Parathyroid adenoma (tissue), 2 donors: ENCODE measurements around the gene NPRL2.

Source experiments
- H2AFZ ChIP-seq: fragments of 300-600 bp; sonication (generic); one replicate; pipeline ENCODE4 v1.7.0; 2017; ENCODE audit warnings: antibody characterized with exemption, mild to moderate bottlenecking
- H3K27ac ChIP-seq: fragments of 300-600 bp; sonication (generic); one replicate; pipeline ENCODE4 v1.7.0; 2017
- H3K27me3 ChIP-seq: fragments of 300-600 bp; sonication (generic); one replicate; pipeline ENCODE4 v1.7.0; 2017; ENCODE audit warnings: low read length; ENCODE audit not compliant: control insufficient read depth, insufficient read depth
- H3K36me3 ChIP-seq: fragments of 300-600 bp; sonication (generic); one replicate; pipeline ENCODE4 v1.7.0; 2017; ENCODE audit warnings: low read length; ENCODE audit not compliant: control insufficient read depth, insufficient read depth
- H3K4me1 ChIP-seq: fragments of 300-600 bp; sonication (generic); one replicate; pipeline ENCODE4 v1.7.0; 2017; ENCODE audit warnings: control low read depth
- H3K4me2 ChIP-seq: fragments of 300-600 bp; sonication (generic); one replicate; pipeline ENCODE4 v1.7.0; 2017; ENCODE audit warnings: low read length
- H3K4me3 ChIP-seq: fragments of 300-600 bp; sonication (generic); one replicate; pipeline ENCODE4 v1.7.0; 2017; ENCODE audit warnings: low read depth, low read length
- H3K79me2 ChIP-seq: fragments of 300-600 bp; sonication (generic); one replicate; pipeline ENCODE4 v1.7.0; 2017; ENCODE audit warnings: control low read depth
- H3K9ac ChIP-seq: fragments of 300-600 bp; sonication (generic); one replicate; pipeline ENCODE4 v1.7.0; 2017; ENCODE audit warnings: mild to moderate bottlenecking
- H3K9me3 ChIP-seq: fragments of 300-600 bp; sonication (generic); one replicate; pipeline ENCODE4 v1.7.0; 2017; ENCODE audit warnings: low read length; ENCODE audit not compliant: control insufficient read depth
- CTCF ChIP-seq: fragments of 300-600 bp; sonication (generic); IDR thresholded peaks from one replicate; pipeline ENCODE4 v1.7.0; 2017; ENCODE audit warnings: antibody characterized with exemption, mild to moderate bottlenecking
- donor health status: primary hyperparathyroidism.

The NPRL2 gene

GRCh38 chr3:50374363-50375257, 24.0 kb upstream of the NPRL2 start:
- H3K9ac ChIP-seq, result no peak overlapping the region
- H2AFZ ChIP-seq, result no peak overlapping the region
- H3K27ac ChIP-seq, result no peak overlapping the region
- no peaks in the 10 kb centered on the region for H3K4me1 ChIP-seq
- H3K79me2 ChIP-seq, result no peaks in the 10 kb centered on the region
- no peak overlapping the region for H3K4me2 ChIP-seq
- H3K36me3 ChIP-seq, result no peaks in the 10 kb centered on the region
- no peaks in the 10 kb centered on the region for H3K9me3 ChIP-seq
- H3K4me3 ChIP-seq, result no peak overlapping the region
- H3K27me3 ChIP-seq, result no peaks in the 10 kb centered on the region
- no peak for TF ChIP-seq CTCF

- no peak for TF ChIP-seq CTCF
- Histone ChIP-seq H3K4me2 (no peak overlapping the region), H3K36me3 (no peaks in the 10 kb centered on the region), H3K9ac (no peak overlapping the region), H3K27ac (no peak overlapping the region), H3K4me1 (no peaks in the 10 kb centered on the region), H2AFZ (no peak overlapping the region), H3K4me3 (no peak overlapping the region), H3K9me3 (no peaks in the 10 kb centered on the region), H3K79me2 (no peaks in the 10 kb centered on the region), H3K27me3 (no peaks in the 10 kb centered on the region)
Observed at GRCh38 chr3:50373146-50374051, 22.8 kb upstream of the NPRL2 start.

- Histone ChIP-seq H3K27ac (no peak overlapping the region), H2AFZ (no peak overlapping the region), H3K9ac (no peak overlapping the region), H3K79me2 (no peaks in the 10 kb centered on the region), H3K4me2 (no peak overlapping the region), H3K27me3 (no peaks in the 10 kb centered on the region), H3K4me3 (no peak overlapping the region), H3K36me3 (no peaks in the 10 kb centered on the region), H3K4me1 (no peaks in the 10 kb centered on the region), H3K9me3 (no peaks in the 10 kb centered on the region)
- TF ChIP-seq CTCF, result no peak
Observed at GRCh38 chr3:50372349-50372748, 21.8 kb upstream of the NPRL2 start.

- Histone ChIP-seq H3K9me3 (no peaks in the 10 kb centered on the region), H3K36me3 (no peaks in the 10 kb centered on the region), H3K9ac (no peak overlapping the region), H3K27me3 (no peaks in the 10 kb centered on the region), H3K4me1 (no peaks in the 10 kb centered on the region), H3K4me2 (no peak overlapping the region), H3K79me2 (no peaks in the 10 kb centered on the region), H2AFZ (no peak overlapping the region), H3K4me3 (no peak overlapping the region), H3K27ac (no peak overlapping the region)
- TF ChIP-seq CTCF, result no peak
Observed at GRCh38 chr3:50371133-50371685, 20.6 kb upstream of the NPRL2 start.
